ENCODE data around the gene TLCD5. TPM values are rescaled to one million over a fixed set of nuclear protein-coding genes. Genes with fewer than 3 reads are reported as not detected.

Gene TLCD5
- total RNA-seq, 1 donor from 2014 or later = 7.2 TPM

GRCh38 chr11:120306519-120307242 is 18.4 kb upstream of the TLCD5 start:
- no peak for DNase-seq (ENCODE audit: extremely low read depth, low read depth, low spot score)

GRCh38 chr11:120307476-120307875 is 17.6 kb upstream of the TLCD5 start:
- DNase-seq (ENCODE audit: extremely low read depth, low read depth, low spot score) = no peak

GRCh38 chr11:120308081-120308480 is 17.0 kb upstream of the TLCD5 start:
- no peak for DNase-seq (ENCODE audit: extremely low read depth, low read depth, low spot score)

- DNase-seq (ENCODE audit: extremely low read depth, low read depth, low spot score) = no peak
Observed at GRCh38 chr11:120310870-120311269, 14.2 kb upstream of the TLCD5 start.

GRCh38 chr11:120314861-120315260 is 10.2 kb upstream of the TLCD5 start:
- DNase-seq (ENCODE audit: extremely low read depth, low read depth, low spot score) = no peak

- DNase-seq (ENCODE audit: extremely low read depth, low read depth, low spot score) = no peak
Observed at GRCh38 chr11:120316880-120317688, 8.0 kb upstream of the TLCD5 start.

- no peak for DNase-seq (ENCODE audit: extremely low read depth, low read depth, low spot score)
Observed at GRCh38 chr11:120317689-120318480, 7.2 kb upstream of the TLCD5 start.

GRCh38 chr11:120318906-120319305 is 6.2 kb upstream of the TLCD5 start:
- no peak for DNase-seq (ENCODE audit: extremely low read depth, low read depth, low spot score)

GRCh38 chr11:120326228-120326627 is 1.1 kb downstream of the TLCD5 start:
- DNase-seq (ENCODE audit: extremely low read depth, low read depth, low spot score) = no peak

GRCh38 chr11:120326845-120327281 is 1.8 kb downstream of the TLCD5 start:
- DNase-seq (ENCODE audit: extremely low read depth, low read depth, low spot score) = no peak

- DNase-seq (ENCODE audit: extremely low read depth, low read depth, low spot score) = no peak
Observed at GRCh38 chr11:120327311-120327710, 2.2 kb downstream of the TLCD5 start.

GRCh38 chr11:120329556-120329955 is 4.5 kb downstream of the TLCD5 start:
- DNase-seq (ENCODE audit: extremely low read depth, low read depth, low spot score) = no peak

GRCh38 chr11:120330045-120330444 is 4.9 kb downstream of the TLCD5 start:
- no peak for DNase-seq (ENCODE audit: extremely low read depth, low read depth, low spot score)

- no peak for DNase-seq (ENCODE audit: extremely low read depth, low read depth, low spot score)
Observed at GRCh38 chr11:120331301-120331996, 6.3 kb downstream of the TLCD5 start.

- no peak for DNase-seq (ENCODE audit: extremely low read depth, low read depth, low spot score)
Observed at GRCh38 chr11:120332822-120333716, 8.0 kb downstream of the TLCD5 start.

- no peak for DNase-seq (ENCODE audit: extremely low read depth, low read depth, low spot score)
Observed at GRCh38 chr11:120333801-120334200, 8.7 kb downstream of the TLCD5 start.

- no peak for DNase-seq (ENCODE audit: extremely low read depth, low read depth, low spot score)
Observed at GRCh38 chr11:120334332-120334731, 9.2 kb downstream of the TLCD5 start.

GRCh38 chr11:120334894-120335462 is 9.9 kb downstream of the TLCD5 start:
- peak; percentile 78 for DNase-seq (ENCODE audit: extremely low read depth, low read depth, low spot score)

- DNase-seq (ENCODE audit: extremely low read depth, low read depth, low spot score) = no peak
Observed at GRCh38 chr11:120335556-120335907, 10.4 kb downstream of the TLCD5 start.

All from glomerular endothelial cell (primary cell).